Sciatic nerve (tissue), 2 donors: ENCODE results near the gene TLK2. TPM values are rescaled to one million over a fixed set of nuclear protein-coding genes. Genes with fewer than 3 reads are reported as not detected.

Experiments used
- ATAC-seq: fragments of 200-7000 bp; cut with Tn5 transposase; one replicate; pipeline ENCODE4 v1.9.1; 2020; ENCODE audit warnings: mild to moderate bottlenecking, moderate library complexity
- DNase-seq: peaks from one replicate; pipeline ENCODE4 v3.0.0-alpha.2; 2020; ENCODE audit warnings: low spot score
- intact Hi-C: fragments of 100-400 bp; cut with DNase I; formaldehyde crosslinking; loops from one replicate; pipeline ENCODE4 v1.14.2; 2022
- total RNA-seq: library from RNA; stranded (reverse); fragmentation: NEBNext Ultra II Directional; extraction: Animal tissue kit (Norgen Biotek cat#: 25700); gene quantifications from one replicate; pipeline ENCODE4 v1.2.1, GENCODE V29; 2021
- donor health status: DM: no; HTN: no; CAD: no.
- donor health status: DM: no; HTN: no; CAD: no.

Gene TLK2
- total RNA-seq, 1 donor from 2014 or later = 74.1 TPM

GRCh38 chr17:62616993-62617893 lies 138.6 kb downstream of the TLK2 start:
- intact Hi-C loops = no loop called here
- ATAC-seq (peak; percentile 18), DNase-seq (no peak)

GRCh38 chr17:62617894-62618472 lies 139.4 kb downstream of the TLK2 start:
- intact Hi-C loops = no loop called here
- DNase-seq (no peak), ATAC-seq (peak; percentile 29)

DNA sequence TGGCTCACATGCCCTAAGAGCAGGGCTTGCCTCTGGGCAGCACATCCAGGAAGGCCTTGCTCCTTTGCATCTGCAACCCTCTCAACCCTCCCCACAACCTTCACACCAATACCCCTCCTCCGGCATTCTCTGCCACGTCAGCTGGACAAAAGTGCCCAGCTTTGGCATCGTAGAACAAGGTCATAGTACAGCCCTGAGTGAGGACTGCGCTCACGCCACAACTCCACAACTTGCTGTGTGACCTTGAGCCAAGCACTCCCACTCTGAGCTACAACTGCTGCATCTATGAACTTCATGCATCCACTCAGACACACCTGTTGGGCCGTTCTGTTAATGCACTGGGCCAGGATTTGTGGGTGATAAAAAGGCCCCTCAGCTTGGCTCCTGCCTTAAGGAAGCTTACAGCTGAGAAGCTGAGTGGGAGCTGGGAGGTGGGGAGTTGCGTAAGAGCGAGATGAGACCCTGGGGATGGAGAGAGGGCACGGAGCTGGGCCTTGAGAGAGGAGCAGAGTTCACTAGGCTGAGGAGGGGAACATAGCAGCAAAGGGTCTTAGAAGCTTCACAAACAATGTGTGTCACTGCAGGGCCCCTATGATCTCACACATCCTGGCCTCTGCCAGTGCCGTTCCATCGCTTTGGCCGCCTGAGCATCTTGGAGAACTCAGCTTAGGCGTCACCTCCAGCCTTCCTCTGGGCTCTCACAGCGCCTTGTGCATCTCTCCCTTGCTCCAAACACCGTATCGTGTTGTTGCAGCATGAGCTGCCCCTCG lies 140.2 kb downstream of the TLK2 start:
- no peak for DNase-seq
- intact Hi-C loops = no loop called here
- ATAC-seq = peak; percentile 48

DNA sequence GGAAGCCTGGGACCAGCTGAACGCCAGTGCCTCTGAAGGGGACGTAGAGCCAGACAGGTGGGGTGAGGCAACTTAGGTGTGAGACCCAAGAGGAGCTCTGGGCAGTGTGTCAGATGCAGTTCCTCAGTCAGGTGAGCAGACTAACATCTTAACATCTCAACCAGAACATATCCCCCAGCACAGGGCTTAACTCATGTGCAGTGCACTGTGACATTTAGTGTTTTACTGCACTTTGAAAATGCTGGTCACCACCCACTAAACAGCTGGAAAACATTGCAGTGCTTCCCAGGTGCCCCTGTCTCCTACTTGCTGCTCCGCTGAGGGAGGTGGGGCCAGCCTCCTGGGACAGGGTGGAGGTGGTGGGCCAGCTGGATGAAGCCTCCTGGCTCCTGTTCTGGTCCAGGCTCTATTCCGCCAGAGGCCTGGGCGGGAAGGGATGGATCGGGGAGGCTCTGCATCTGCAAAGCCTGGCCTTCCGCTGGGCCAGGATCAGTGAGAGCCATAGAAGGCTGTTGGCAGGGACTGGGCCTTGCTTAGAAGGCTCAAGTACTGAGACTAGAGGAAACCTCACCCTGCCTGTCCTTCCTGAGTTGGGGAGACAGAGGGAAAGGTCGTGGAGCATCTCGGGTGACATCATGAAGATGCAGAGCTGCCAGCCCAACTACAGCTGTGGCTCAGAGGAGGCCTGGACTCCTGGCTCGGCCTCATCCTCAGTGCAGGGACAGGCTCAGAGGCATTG lies 141.0 kb downstream of the TLK2 start:
- peak; percentile 7 for ATAC-seq
- intact Hi-C loops = no loop called here
- DNase-seq = no peak

GRCh38 chr17:62621223-62621622 lies 142.6 kb downstream of the TLK2 start:
- no peak for ATAC-seq
- intact Hi-C loops = no loop called here
- DNase-seq = no peak

- DNase-seq (no peak), ATAC-seq (no peak)
- intact Hi-C loops = no loop called here
These were observed 146.7 kb downstream of the TLK2 start for GRCh38 chr17:62625184-62625869.

DNA sequence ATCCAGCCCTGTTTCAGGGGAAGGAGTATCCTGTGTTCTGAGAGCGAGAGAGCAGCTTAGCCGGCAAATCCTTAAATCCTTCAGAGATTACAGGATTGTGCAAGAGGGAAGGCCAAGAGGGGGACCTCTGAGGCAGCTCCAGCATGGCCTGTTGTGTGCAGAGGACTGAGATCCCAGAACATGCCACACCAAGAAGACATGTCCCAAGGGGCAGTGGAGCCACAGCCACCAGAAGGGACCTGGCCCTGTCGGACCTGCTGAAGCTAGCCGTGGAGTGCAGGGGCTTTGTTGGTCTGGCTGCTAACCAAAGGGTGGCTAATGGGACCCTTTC lies 147.2 kb downstream of the TLK2 start:
- intact Hi-C loops = no loop called here
- DNase-seq = no peak

DNA sequence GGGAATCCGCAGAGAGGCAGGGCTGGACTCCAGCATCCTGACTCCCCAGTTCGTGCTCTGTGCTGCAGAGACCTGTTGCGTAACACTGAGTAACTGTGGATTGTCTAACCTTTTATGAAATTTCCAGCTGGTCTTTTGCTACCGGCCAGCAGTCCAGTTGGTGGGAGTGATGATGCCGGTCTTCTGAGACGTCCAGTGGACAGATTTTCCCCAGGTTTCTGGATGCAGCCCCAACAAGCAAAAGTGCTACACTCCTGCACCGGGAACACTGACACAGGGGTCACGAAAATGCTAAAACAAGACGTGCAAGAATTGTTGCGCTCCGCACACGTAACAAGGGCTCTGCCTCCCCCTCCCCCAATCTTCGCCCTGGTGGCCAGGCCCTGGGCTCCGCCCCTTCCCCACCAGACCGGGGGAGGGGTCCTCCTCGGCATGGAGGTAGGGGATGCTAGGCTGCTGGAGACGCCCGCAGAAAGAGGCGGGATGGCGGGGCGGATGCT lies 148.1 kb downstream of the TLK2 start:
- peak; percentile 88 for ATAC-seq
- DNase-seq = peak; percentile 74
- intact Hi-C loops = no loop called here

More for the DNA sequence above, 147.2 kb downstream of the TLK2 start:
- peak; percentile 16 for ATAC-seq

DNA sequence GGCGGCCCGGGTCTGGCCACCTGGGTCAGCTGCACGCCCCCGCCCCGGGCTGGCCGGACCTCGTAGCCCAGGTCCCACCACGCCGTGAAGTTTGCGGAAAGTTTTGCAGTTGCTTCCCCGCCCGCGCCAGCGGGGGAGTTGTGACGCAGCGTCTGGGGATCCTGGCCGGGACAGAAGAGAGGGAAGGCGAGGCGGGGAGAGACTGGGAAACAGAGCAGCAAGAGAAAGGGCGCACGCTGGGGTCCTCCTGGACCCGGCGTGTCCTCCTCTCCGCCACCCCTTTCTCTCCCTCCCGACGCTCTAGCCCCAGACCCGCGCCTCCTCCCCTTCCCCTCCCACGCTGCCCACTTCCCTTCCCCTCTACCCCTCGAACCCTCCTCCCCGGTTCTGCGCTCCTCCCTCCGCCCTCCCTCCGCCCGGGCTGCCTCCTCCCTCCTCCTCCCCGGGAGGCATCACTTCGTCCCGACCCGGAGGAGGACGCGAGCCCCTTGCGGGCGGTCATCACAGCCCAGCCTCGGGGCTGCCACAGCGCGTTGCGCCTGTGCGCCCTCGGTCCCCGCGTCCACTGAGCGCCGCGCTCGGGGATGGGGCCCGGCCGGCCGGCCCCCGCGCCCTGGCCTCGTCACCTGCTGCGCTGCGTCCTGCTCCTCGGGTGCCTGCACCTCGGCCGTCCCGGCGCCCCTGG lies 148.7 kb downstream of the TLK2 start, which contains the start of gene MRC2:
TSS of gene MRC2 (plus strand) at position 452 of the 685 bp plus-strand sequence. CDS start at position 585, 133 bp downstream.
- intact Hi-C loops = no loop called here
- peak; percentile 70 for ATAC-seq
- DNase-seq = peak; percentile 84

DNA sequence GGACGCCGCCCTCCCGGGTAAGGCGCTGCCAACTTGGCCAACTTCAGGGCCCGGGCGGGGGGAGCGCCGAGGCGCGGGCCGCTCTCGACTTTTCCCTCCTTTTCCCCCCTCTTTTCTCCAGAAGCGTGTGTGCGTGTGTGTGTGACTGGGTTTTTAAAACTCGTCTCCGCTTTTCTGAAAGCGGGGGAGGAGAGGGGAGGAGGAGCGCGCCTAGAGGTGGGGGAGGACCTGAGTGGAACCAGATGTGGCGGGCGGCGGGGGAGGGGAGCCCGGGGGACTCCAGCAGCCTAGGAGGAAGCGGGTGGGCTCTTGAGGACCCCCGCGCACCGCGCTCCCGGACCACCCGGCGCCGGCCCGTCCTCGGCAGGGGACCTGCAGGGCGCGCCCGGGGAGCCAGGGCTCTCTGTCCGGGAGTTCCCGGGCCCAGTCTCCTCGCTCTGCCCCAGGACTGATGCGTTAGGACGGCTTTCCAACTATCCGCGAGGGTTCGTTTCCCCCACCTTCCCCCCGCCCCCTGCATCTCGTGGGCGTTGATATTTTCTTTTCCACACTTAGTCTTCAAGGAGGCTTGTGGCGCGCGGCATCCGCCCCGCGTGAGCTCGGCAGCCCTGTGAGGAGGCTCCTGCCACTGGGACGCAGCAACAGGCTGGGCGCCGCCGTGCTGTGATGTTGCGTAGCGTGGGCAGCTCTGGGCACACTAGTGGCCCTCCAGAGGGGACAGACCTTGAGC lies 149.4 kb downstream of the TLK2 start:
- ATAC-seq (peak; percentile 40), DNase-seq (peak; percentile 82)
- intact Hi-C loops = no loop called here

DNA sequence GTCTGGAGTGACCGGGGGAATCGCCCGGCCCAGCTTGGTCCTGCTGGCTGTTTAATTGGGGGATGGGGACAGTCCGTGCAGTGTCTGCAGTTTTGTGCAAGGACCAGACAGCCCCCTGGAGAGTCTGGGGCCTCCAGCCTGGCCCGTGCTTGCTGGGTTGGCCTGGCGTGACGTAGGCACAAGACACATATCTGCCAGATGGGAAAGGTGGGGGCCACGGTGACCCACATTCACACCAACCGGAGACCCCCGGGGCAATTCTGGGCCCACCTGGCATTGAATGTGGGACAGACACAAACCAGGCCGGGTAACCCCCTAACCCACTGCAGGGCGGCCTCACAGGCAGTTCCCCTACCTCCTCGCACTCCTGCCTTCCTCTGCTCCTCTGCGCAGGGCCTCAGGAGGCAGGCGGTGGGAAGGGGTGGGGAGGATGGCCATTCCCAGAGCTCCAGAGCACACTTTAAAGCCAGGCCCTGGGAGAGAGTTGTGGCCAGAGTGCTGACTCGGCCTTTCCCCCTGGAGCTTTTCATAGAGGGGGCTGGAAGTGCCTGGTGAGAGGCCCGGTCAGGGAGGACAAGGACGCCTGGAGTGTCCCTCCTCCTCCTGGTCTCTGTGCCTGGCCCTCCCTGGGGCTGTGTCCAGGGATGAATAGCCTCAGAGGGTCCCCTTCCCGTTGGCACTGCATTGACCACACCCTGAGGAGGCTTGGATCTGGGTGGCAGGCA lies 150.4 kb downstream of the TLK2 start:
- ATAC-seq (peak; percentile 19), DNase-seq (no peak)
- intact Hi-C loops = no loop called here

GRCh38 chr17:62629556-62630364 lies 151.1 kb downstream of the TLK2 start:
- DNase-seq (no peak), ATAC-seq (no peak)
- intact Hi-C loops = loop anchor here (5.0 kb wide), 1 partner anchor 1688 kb away; no protein-coding TSS in a partner anchor

DNA sequence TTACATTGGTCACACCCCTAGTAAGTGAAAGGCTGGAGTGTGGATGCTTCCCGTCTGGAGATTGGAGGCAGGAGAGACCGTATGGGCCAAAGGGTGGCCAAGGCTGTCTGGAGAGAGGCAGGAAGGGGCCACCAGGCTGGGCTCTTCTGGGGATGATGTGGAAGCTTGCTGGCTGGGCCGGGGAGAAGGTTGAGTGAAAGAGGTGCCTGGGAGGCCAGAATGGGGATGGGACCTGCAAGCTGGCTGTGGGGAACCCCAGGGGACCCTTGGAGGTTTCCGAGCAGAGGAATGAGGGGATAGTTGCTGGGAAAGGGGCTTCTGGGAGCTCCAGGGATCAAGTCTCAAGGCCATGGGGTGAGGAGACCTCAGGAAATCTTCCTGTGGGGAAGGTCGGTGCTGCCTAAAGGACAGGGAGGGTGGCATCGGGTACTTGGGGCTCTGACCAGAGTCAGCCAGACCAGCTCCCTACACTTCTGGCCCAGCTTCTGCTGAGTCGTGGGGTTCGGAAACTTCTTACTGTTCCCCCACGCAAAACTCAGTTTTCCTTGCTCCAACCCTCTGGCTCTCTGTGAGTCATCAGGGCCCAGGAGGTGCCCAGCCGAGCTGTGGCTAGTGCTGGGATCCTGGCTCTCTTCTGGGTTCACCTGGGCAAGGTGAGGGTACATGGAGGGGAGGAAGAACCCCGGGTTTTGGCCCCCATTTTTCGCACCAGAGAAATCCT lies 151.9 kb downstream of the TLK2 start:
- DNase-seq (no peak), ATAC-seq (no peak)
- intact Hi-C loops = loop anchor here (5.0 kb wide), 1 partner anchor 1687 kb away; no protein-coding TSS in a partner anchor

- DNase-seq (no peak), ATAC-seq (no peak)
- intact Hi-C loops = loop anchor here (5.0 kb wide), 1 partner anchor 1686 kb away; no protein-coding TSS in a partner anchor
These were observed 152.7 kb downstream of the TLK2 start for GRCh38 chr17:62631086-62631935.
